GM23338 (cell line): Measurements from ENCODE around the gene OSBPL1A.

ENCODE experiments used
- CREB1 ChIP-seq: fragments of 250-450 bp; sonication (Bioruptor Pico); IDR thresholded peaks from 2 replicates; pipeline ENCODE4 v1.5.0; 2020; ENCODE audit warnings: low read depth, mild to moderate bottlenecking, moderate library complexity
- EZH2 ChIP-seq: fragments of 200-600 bp; sonication (generic); IDR thresholded peaks from one replicate; pipeline ENCODE4 v1.8.0; 2017; ENCODE audit warnings: antibody characterized with exemption, mild to moderate bottlenecking, low read depth; ENCODE audit not compliant: unreplicated experiment
- EZH2phosphoT487 ChIP-seq: fragments of 200-600 bp; sonication (generic); IDR thresholded peaks from one replicate; pipeline ENCODE4 v1.8.1; 2018; ENCODE audit warnings: antibody characterized with exemption; ENCODE audit not compliant: unreplicated experiment
- JUNB ChIP-seq: IDR thresholded peaks from one replicate; pipeline ENCODE4 v1.6.1; 2016; ENCODE audit warnings: antibody characterized with exemption; ENCODE audit not compliant: unreplicated experiment
- NANOG ChIP-seq: IDR thresholded peaks from 2 replicates; pipeline ENCODE4 v1.6.1; 2016; ENCODE audit warnings: antibody characterized with exemption, borderline replicate concordance
- POLR2AphosphoS5 ChIP-seq: IDR thresholded peaks from 2 replicates; pipeline ENCODE4 v1.6.1; 2016; ENCODE audit warnings: antibody characterized with exemption, low read depth
- STAT1 ChIP-seq: IDR thresholded peaks from one replicate; pipeline ENCODE4 v1.6.1; 2016; ENCODE audit warnings: antibody characterized with exemption; ENCODE audit not compliant: unreplicated experiment
- ZNF114 ChIP-seq: fragments of 250-450 bp; sonication (Bioruptor Pico); IDR thresholded peaks from 2 replicates; pipeline ENCODE4 v1.5.0; 2020; ENCODE audit warnings: mild to moderate bottlenecking, moderate library complexity
- ZNF331 ChIP-seq: fragments of 250-450 bp; sonication (Bioruptor Pico); IDR thresholded peaks from 2 replicates; pipeline ENCODE4 v1.5.0; 2020; ENCODE audit warnings: low read depth, mild to moderate bottlenecking, moderate library complexity
- TF ChIP-seq, protein P1 (sequence below), 2 experiments: fragments of 200-600 bp in 1 of 2; sonication (generic) in 1 of 2; conservative IDR thresholded peaks; 2 replicates each; pipeline versions ENCODE4 v1.5.1 to v1.6.1; 2016 to 2017; ENCODE audit warnings: antibody characterized with exemption in 2 of 2, low read depth in 2 of 2, mild to moderate bottlenecking in 2 of 2, moderate library complexity in 1 of 2
- TF ChIP-seq, protein P2 (sequence below): IDR thresholded peaks from one replicate; pipeline ENCODE4 v1.6.1; 2018; ENCODE audit warnings: antibody characterized with exemption; ENCODE audit not compliant: unreplicated experiment
- TF ChIP-seq, protein P3 (sequence below): IDR thresholded peaks from 2 replicates; pipeline ENCODE4 v1.6.1; 2016; ENCODE audit warnings: antibody characterized with exemption
- TF ChIP-seq, protein P4 (sequence below): fragments of 250-450 bp; sonication (Bioruptor Pico); IDR thresholded peaks from 2 replicates; pipeline ENCODE4 v1.5.0; 2020; ENCODE audit warnings: mild to moderate bottlenecking, moderate library complexity

DNA sequence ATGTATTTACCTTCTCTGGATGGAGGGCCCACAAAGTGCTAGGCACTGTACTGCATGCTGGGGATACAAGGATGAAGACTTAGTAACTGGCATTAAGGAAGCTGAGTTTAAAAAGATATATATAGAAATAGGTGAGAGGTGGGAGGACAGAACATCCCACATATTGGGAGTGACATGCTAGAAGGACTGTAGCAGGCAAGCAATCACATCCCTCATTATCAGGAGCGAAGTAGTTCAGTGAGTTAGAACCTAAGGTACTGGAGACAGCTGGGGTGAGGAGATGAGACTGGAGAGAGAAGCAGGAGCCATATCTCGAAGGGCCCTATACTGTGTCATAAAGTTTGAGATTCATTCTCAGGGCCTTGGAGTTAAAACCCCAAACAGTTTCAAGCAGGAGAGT lies 10.9 kb upstream of the OSBPL1A start:
- TF ChIP-seq, protein P1, sequence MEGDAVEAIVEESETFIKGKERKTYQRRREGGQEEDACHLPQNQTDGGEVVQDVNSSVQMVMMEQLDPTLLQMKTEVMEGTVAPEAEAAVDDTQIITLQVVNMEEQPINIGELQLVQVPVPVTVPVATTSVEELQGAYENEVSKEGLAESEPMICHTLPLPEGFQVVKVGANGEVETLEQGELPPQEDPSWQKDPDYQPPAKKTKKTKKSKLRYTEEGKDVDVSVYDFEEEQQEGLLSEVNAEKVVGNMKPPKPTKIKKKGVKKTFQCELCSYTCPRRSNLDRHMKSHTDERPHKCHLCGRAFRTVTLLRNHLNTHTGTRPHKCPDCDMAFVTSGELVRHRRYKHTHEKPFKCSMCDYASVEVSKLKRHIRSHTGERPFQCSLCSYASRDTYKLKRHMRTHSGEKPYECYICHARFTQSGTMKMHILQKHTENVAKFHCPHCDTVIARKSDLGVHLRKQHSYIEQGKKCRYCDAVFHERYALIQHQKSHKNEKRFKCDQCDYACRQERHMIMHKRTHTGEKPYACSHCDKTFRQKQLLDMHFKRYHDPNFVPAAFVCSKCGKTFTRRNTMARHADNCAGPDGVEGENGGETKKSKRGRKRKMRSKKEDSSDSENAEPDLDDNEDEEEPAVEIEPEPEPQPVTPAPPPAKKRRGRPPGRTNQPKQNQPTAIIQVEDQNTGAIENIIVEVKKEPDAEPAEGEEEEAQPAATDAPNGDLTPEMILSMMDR (conservative IDR thresholded peaks at IDR 0.05; ENCODE audit: low read depth in 2 of 2): no peak
- TF ChIP-seq, protein P2, sequence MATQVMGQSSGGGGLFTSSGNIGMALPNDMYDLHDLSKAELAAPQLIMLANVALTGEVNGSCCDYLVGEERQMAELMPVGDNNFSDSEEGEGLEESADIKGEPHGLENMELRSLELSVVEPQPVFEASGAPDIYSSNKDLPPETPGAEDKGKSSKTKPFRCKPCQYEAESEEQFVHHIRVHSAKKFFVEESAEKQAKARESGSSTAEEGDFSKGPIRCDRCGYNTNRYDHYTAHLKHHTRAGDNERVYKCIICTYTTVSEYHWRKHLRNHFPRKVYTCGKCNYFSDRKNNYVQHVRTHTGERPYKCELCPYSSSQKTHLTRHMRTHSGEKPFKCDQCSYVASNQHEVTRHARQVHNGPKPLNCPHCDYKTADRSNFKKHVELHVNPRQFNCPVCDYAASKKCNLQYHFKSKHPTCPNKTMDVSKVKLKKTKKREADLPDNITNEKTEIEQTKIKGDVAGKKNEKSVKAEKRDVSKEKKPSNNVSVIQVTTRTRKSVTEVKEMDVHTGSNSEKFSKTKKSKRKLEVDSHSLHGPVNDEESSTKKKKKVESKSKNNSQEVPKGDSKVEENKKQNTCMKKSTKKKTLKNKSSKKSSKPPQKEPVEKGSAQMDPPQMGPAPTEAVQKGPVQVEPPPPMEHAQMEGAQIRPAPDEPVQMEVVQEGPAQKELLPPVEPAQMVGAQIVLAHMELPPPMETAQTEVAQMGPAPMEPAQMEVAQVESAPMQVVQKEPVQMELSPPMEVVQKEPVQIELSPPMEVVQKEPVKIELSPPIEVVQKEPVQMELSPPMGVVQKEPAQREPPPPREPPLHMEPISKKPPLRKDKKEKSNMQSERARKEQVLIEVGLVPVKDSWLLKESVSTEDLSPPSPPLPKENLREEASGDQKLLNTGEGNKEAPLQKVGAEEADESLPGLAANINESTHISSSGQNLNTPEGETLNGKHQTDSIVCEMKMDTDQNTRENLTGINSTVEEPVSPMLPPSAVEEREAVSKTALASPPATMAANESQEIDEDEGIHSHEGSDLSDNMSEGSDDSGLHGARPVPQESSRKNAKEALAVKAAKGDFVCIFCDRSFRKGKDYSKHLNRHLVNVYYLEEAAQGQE: no peak
- no peak for TF ChIP-seq STAT1
- no peak for TF ChIP-seq CREB1 (CRISPR knock-in tag)
- no peak for TF ChIP-seq POLR2AphosphoS5
- no peak for TF ChIP-seq EZH2
- no peak for TF ChIP-seq EZH2phosphoT487
- TF ChIP-seq ZNF114 (CRISPR knock-in tag): no peak
- TF ChIP-seq, protein P3, sequence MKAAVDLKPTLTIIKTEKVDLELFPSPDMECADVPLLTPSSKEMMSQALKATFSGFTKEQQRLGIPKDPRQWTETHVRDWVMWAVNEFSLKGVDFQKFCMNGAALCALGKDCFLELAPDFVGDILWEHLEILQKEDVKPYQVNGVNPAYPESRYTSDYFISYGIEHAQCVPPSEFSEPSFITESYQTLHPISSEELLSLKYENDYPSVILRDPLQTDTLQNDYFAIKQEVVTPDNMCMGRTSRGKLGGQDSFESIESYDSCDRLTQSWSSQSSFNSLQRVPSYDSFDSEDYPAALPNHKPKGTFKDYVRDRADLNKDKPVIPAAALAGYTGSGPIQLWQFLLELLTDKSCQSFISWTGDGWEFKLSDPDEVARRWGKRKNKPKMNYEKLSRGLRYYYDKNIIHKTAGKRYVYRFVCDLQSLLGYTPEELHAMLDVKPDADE: no peak
- no peak for TF ChIP-seq JUNB
- no peak for TF ChIP-seq ZNF331
- TF ChIP-seq NANOG: no peak
- TF ChIP-seq, protein P4, sequence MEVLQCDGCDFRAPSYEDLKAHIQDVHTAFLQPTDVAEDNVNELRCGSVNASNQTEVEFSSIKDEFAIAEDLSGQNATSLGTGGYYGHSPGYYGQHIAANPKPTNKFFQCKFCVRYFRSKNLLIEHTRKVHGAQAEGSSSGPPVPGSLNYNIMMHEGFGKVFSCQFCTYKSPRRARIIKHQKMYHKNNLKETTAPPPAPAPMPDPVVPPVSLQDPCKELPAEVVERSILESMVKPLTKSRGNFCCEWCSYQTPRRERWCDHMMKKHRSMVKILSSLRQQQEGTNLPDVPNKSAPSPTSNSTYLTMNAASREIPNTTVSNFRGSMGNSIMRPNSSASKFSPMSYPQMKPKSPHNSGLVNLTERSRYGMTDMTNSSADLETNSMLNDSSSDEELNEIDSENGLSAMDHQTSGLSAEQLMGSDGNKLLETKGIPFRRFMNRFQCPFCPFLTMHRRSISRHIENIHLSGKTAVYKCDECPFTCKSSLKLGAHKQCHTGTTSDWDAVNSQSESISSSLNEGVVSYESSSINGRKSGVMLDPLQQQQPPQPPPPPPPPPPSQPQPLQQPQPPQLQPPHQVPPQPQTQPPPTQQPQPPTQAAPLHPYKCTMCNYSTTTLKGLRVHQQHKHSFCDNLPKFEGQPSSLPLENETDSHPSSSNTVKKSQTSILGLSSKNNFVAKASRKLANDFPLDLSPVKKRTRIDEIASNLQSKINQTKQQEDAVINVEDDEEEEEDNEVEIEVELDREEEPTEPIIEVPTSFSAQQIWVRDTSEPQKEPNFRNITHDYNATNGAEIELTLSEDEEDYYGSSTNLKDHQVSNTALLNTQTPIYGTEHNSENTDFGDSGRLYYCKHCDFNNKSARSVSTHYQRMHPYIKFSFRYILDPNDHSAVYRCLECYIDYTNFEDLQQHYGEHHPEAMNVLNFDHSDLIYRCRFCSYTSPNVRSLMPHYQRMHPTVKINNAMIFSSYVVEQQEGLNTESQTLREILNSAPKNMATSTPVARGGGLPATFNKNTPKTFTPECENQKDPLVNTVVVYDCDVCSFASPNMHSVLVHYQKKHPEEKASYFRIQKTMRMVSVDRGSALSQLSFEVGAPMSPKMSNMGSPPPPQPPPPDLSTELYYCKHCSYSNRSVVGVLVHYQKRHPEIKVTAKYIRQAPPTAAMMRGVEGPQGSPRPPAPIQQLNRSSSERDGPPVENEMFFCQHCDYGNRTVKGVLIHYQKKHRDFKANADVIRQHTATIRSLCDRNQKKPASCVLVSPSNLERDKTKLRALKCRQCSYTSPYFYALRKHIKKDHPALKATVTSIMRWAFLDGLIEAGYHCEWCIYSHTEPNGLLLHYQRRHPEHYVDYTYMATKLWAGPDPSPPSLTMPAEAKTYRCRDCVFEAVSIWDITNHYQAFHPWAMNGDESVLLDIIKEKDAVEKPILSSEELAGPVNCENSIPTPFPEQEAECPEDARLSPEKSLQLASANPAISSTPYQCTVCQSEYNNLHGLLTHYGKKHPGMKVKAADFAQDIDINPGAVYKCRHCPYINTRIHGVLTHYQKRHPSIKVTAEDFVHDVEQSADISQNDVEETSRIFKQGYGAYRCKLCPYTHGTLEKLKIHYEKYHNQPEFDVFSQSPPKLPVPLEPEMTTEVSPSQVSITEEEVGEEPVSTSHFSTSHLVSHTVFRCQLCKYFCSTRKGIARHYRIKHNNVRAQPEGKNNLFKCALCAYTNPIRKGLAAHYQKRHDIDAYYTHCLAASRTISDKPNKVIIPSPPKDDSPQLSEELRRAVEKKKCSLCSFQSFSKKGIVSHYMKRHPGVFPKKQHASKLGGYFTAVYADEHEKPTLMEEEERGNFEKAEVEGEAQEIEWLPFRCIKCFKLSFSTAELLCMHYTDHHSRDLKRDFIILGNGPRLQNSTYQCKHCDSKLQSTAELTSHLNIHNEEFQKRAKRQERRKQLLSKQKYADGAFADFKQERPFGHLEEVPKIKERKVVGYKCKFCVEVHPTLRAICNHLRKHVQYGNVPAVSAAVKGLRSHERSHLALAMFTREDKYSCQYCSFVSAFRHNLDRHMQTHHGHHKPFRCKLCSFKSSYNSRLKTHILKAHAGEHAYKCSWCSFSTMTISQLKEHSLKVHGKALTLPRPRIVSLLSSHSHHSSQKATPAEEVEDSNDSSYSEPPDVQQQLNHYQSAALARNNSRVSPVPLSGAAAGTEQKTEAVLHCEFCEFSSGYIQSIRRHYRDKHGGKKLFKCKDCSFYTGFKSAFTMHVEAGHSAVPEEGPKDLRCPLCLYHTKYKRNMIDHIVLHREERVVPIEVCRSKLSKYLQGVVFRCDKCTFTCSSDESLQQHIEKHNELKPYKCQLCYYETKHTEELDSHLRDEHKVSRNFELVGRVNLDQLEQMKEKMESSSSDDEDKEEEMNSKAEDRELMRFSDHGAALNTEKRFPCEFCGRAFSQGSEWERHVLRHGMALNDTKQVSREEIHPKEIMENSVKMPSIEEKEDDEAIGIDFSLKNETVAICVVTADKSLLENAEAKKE (CRISPR knock-in tag): no peak
